Hepatocyte (in vitro differentiated cells): ENCODE measurements around the gene FBH1.

Source experiments
- EZH2 ChIP-seq: fragments of 200-600 bp; sonication (generic); IDR thresholded peaks from 2 replicates; pipeline ENCODE4 v1.6.1; 2016; ENCODE audit warnings: antibody characterized with exemption, mild to moderate bottlenecking, borderline replicate concordance
- EZH2phosphoT487 ChIP-seq: fragments of 200-600 bp; sonication (generic); IDR thresholded peaks from one replicate; pipeline ENCODE4 v1.6.1; 2018; ENCODE audit warnings: antibody characterized with exemption, mild to moderate bottlenecking, low read depth, moderate library complexity; ENCODE audit not compliant: unreplicated experiment, severe bottlenecking
- TF ChIP-seq, protein P1 (sequence below): fragments of 200-600 bp; sonication (generic); IDR thresholded peaks from 2 replicates; pipeline ENCODE4 v1.5.1; 2016; ENCODE audit warnings: antibody characterized with exemption, mild to moderate bottlenecking; ENCODE audit not compliant: poor library complexity

DNA sequence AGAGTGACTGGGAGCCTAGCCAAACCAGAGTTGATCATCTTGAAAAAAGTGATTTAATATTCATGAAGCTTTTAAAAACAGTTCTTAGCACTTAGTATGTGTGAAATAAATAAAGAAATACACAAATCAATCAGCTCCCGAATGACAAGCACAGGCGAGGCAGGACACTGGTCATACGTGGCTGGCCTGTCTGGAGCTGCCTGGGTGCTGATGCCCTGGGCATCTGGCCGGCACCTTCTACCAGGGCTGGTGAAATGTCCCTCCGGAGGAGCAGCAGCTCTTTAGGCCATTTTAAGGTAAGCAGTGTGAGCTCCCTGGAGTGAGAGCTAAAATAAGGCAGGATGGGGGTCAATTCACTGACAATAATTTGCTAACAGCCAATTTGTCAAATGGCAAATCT, 63.6 kb downstream of the FBH1 start:
- TF ChIP-seq, protein P1, sequence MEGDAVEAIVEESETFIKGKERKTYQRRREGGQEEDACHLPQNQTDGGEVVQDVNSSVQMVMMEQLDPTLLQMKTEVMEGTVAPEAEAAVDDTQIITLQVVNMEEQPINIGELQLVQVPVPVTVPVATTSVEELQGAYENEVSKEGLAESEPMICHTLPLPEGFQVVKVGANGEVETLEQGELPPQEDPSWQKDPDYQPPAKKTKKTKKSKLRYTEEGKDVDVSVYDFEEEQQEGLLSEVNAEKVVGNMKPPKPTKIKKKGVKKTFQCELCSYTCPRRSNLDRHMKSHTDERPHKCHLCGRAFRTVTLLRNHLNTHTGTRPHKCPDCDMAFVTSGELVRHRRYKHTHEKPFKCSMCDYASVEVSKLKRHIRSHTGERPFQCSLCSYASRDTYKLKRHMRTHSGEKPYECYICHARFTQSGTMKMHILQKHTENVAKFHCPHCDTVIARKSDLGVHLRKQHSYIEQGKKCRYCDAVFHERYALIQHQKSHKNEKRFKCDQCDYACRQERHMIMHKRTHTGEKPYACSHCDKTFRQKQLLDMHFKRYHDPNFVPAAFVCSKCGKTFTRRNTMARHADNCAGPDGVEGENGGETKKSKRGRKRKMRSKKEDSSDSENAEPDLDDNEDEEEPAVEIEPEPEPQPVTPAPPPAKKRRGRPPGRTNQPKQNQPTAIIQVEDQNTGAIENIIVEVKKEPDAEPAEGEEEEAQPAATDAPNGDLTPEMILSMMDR: no peak
- no peak for TF ChIP-seq EZH2phosphoT487
- no peak for TF ChIP-seq EZH2
